Neural cell (in vitro differentiated cells): ENCODE data around the gene ANO8. TPM values are rescaled to one million over a fixed set of nuclear protein-coding genes. Genes with fewer than 3 reads are reported as not detected.

Experiments
- H2AFZ ChIP-seq: fragments of 200-600, 300-800 bp; sonication (generic), shearing (Covaris generic); 2 replicates; pipeline ENCODE4 v1.6.0; 2014; ENCODE audit warnings: low read depth, mild to moderate bottlenecking, antibody characterized with exemption, low read length, moderate library complexity
- H3F3A ChIP-seq: fragments of 200-600 bp; shearing (Covaris generic); 2 replicates; pipeline ENCODE4 v1.6.1; 2016; ENCODE audit warnings: mild to moderate bottlenecking, moderate library complexity, mixed read lengths, antibody characterized with exemption, low read length; ENCODE audit not compliant: insufficient read depth, poor library complexity, severe bottlenecking
- H3K27ac ChIP-seq: fragments of 200-600, 300-800 bp; sonication (generic), shearing (Covaris generic); 2 replicates; pipeline ENCODE4 v1.5.1; 2014; ENCODE audit warnings: mild to moderate bottlenecking, low read length, moderate library complexity
- H3K27me3 ChIP-seq: fragments of 300-800, 200-600 bp; sonication (generic), shearing (Covaris generic); 2 replicates; pipeline ENCODE4 v1.6.0; 2014; ENCODE audit warnings: mild to moderate bottlenecking, low read depth, low read length, moderate library complexity; ENCODE audit not compliant: insufficient read depth
- H3K36me3 ChIP-seq: fragments of 300-800, 200-600 bp; sonication (generic), shearing (Covaris generic); 2 replicates; pipeline ENCODE4 v1.5.1; 2014; ENCODE audit warnings: mild to moderate bottlenecking, antibody characterized with exemption, low read length, moderate library complexity; ENCODE audit not compliant: insufficient read depth
- H3K4me2 ChIP-seq: fragments of 300-800, 200-600 bp; sonication (generic), shearing (Covaris generic); 2 replicates; pipeline ENCODE4 v1.6.0; 2014; ENCODE audit warnings: mild to moderate bottlenecking, low read length
- H3K4me3 ChIP-seq: fragments of 300-800, 200-600 bp; sonication (generic), shearing (Covaris generic); 2 replicates; pipeline ENCODE4 v1.5.1; 2014; ENCODE audit warnings: mild to moderate bottlenecking, low read length, moderate library complexity
- H3K79me2 ChIP-seq: fragments of 200-600 bp; shearing (Covaris generic); replicated peaks from 2 replicates; pipeline ENCODE4 v1.6.0; 2014; ENCODE audit warnings: mild to moderate bottlenecking, low read length, moderate library complexity; ENCODE audit not compliant: insufficient read depth
- H3K9ac ChIP-seq: fragments of 300-800, 200-600 bp; sonication (generic), shearing (Covaris generic); 2 replicates; pipeline ENCODE4 v1.6.1; 2016; ENCODE audit warnings: mild to moderate bottlenecking, low read length, mixed read lengths
- H3K9me2 ChIP-seq: fragments of 200-600 bp; shearing (Covaris generic); 2 replicates; pipeline ENCODE4 v1.6.1; 2016; ENCODE audit warnings: mild to moderate bottlenecking, low read length, mixed read lengths; ENCODE audit not compliant: insufficient read depth
- H3K9me3 ChIP-seq: fragments of 200-600, 300-800 bp; sonication (generic), shearing (Covaris generic); 2 replicates; pipeline ENCODE4 v1.6.1; 2016; ENCODE audit warnings: mild to moderate bottlenecking, mixed run types, low read length, moderate library complexity, mixed read lengths
- H4K20me1 ChIP-seq: fragments of 200-600 bp; shearing (Covaris generic); 2 replicates; pipeline ENCODE4 v1.6.1; 2016; ENCODE audit warnings: mild to moderate bottlenecking, mixed run types; ENCODE audit not compliant: insufficient read depth
- CTCF ChIP-seq: fragments of 450-650 bp; IDR thresholded peaks from 2 replicates; pipeline ENCODE4 v1.5.1; 2014; ENCODE audit warnings: antibody characterized with exemption, mild to moderate bottlenecking, moderate library complexity; ENCODE audit not compliant: poor library complexity, severe bottlenecking
- EP300 ChIP-seq: fragments of 450-650 bp; conservative IDR thresholded peaks from 2 replicates; pipeline ENCODE4 v1.6.1; 2014; ENCODE audit warnings: antibody characterized with exemption, mild to moderate bottlenecking, moderate library complexity; ENCODE audit not compliant: poor library complexity, severe bottlenecking
- EZH2 ChIP-seq: fragments of 200-600, 300-800 bp; shearing (Covaris generic), sonication (generic); IDR thresholded peaks from 2 replicates; pipeline ENCODE4 v1.6.1; 2014; ENCODE audit warnings: antibody characterized with exemption, low read length, borderline replicate concordance, mild to moderate bottlenecking; ENCODE audit not compliant: insufficient read depth, poor library complexity, severe bottlenecking
- MXI1 ChIP-seq: fragments of 450-650 bp; conservative IDR thresholded peaks from 2 replicates; pipeline ENCODE4 v1.6.1; 2014; ENCODE audit warnings: antibody characterized with exemption, mild to moderate bottlenecking; ENCODE audit not compliant: poor library complexity, severe bottlenecking
- POLR2AphosphoS5 ChIP-seq: IDR thresholded peaks from 2 replicates; pipeline ENCODE4 v1.6.1; 2012
- RAD21 ChIP-seq: fragments of 450-650 bp; conservative IDR thresholded peaks from 2 replicates; pipeline ENCODE4 v1.6.1; 2014; ENCODE audit warnings: antibody characterized with exemption, mild to moderate bottlenecking, moderate library complexity
- SMC3 ChIP-seq: fragments of 450-650 bp; conservative IDR thresholded peaks from 2 replicates; pipeline ENCODE4 v1.6.1; 2014; ENCODE audit warnings: antibody characterized with exemption, mild to moderate bottlenecking, moderate library complexity; ENCODE audit not compliant: poor library complexity
- TAF1 ChIP-seq: IDR thresholded peaks from 2 replicates; pipeline ENCODE4 v1.6.1; 2012; ENCODE audit warnings: low read depth
- polyA plus RNA-seq: library from polyadenylated mRNA; depleted of rRNA; stranded (reverse); fragments of >200 nt; gene quantifications from 2 replicates; pipeline ENCODE4 v1.2.3, GENCODE V29; 2014
- TF ChIP-seq, protein P1 (sequence below): IDR thresholded peaks from 2 replicates; pipeline ENCODE4 v1.6.1; 2012; ENCODE audit warnings: borderline replicate concordance

The ANO8 gene
- polyA plus RNA-seq, 1 donor from 2014 or later, result 51.3 TPM

GRCh38 chr19:17325881-17326594 is 8.6 kb downstream of the ANO8 start:
- Histone ChIP-seq H3K36me3 (no peaks in the 10 kb centered on the region), H3K4me2 (no peak overlapping the region)

GRCh38 chr19:17325133-17325532 is 9.5 kb downstream of the ANO8 start:
- Histone ChIP-seq H3K9me3 (no peaks in the 10 kb centered on the region), H2AFZ (no peak overlapping the region), H3K36me3 (no peaks in the 10 kb centered on the region), H3K9ac (no peak overlapping the region), H3K4me2 (no peak overlapping the region), H3F3A (no peaks in the 10 kb centered on the region), H3K9me2 (no peaks in the 10 kb centered on the region), H4K20me1 (no peaks in the 10 kb centered on the region), H3K4me3 (no peak overlapping the region), H3K27ac (no peak overlapping the region), H3K27me3 (no peaks in the 10 kb centered on the region), H3K79me2 (no peaks in the 10 kb centered on the region)
- TF ChIP-seq TAF1 (no peak), EZH2 (no peak), SMC3 (no peak), RAD21 (no peak), MXI1 (no peak), EP300 (no peak), POLR2AphosphoS5 (no peak)
- TF ChIP-seq, protein P1, sequence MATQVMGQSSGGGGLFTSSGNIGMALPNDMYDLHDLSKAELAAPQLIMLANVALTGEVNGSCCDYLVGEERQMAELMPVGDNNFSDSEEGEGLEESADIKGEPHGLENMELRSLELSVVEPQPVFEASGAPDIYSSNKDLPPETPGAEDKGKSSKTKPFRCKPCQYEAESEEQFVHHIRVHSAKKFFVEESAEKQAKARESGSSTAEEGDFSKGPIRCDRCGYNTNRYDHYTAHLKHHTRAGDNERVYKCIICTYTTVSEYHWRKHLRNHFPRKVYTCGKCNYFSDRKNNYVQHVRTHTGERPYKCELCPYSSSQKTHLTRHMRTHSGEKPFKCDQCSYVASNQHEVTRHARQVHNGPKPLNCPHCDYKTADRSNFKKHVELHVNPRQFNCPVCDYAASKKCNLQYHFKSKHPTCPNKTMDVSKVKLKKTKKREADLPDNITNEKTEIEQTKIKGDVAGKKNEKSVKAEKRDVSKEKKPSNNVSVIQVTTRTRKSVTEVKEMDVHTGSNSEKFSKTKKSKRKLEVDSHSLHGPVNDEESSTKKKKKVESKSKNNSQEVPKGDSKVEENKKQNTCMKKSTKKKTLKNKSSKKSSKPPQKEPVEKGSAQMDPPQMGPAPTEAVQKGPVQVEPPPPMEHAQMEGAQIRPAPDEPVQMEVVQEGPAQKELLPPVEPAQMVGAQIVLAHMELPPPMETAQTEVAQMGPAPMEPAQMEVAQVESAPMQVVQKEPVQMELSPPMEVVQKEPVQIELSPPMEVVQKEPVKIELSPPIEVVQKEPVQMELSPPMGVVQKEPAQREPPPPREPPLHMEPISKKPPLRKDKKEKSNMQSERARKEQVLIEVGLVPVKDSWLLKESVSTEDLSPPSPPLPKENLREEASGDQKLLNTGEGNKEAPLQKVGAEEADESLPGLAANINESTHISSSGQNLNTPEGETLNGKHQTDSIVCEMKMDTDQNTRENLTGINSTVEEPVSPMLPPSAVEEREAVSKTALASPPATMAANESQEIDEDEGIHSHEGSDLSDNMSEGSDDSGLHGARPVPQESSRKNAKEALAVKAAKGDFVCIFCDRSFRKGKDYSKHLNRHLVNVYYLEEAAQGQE, result no peak

More at GRCh38 chr19:17325881-17326594, 8.6 kb downstream of the ANO8 start:
- no peak for TF ChIP-seq MXI1
- TF ChIP-seq RAD21, result no peak
- no peak for TF ChIP-seq EZH2
- TF ChIP-seq SMC3, result no peak
- TF ChIP-seq, protein P1, result no peak
- TF ChIP-seq TAF1, result no peak
- no peak for TF ChIP-seq POLR2AphosphoS5
- TF ChIP-seq EP300, result no peak
- TF ChIP-seq CTCF, result no peak
- H3K9me3 ChIP-seq, result no peaks in the 10 kb centered on the region
- H3K79me2 ChIP-seq, result no peaks in the 10 kb centered on the region
- no peaks in the 10 kb centered on the region for H3K27me3 ChIP-seq
- no peak overlapping the region for H3K27ac ChIP-seq
- no peaks in the 10 kb centered on the region for H3F3A ChIP-seq
- no peaks in the 10 kb centered on the region for H4K20me1 ChIP-seq
- H3K9me2 ChIP-seq, result no peaks in the 10 kb centered on the region
- no peak overlapping the region for H3K4me3 ChIP-seq
- H3K9ac ChIP-seq, result no peak overlapping the region
- H2AFZ ChIP-seq, result no peak overlapping the region
